Measurements from ENCODE around the gene SLC13A3.
A peak's percentile ranks its signal among the peaks of the same experiment; 100 is the strongest.

SLC13A3 gene

GRCh38 chr20:46631874-46632446, 19.3 kb downstream of the SLC13A3 start:
- TF ChIP-seq CTCF (IDR thresholded peaks at IDR 0.05; ENCODE audit: low read depth, low read length), result no peak
- DNase-seq (ENCODE audit: low read depth in 2 of 2), result no peak
- no peak overlapping the region for H3K4me3 ChIP-seq (replicated peaks in 1 of 2; ENCODE audit: low read depth in 2 of 2, low read length in 2 of 2)

GRCh38 chr20:46631212-46631869, 19.9 kb downstream of the SLC13A3 start:
- H3K4me3 ChIP-seq (replicated peaks in 1 of 2; ENCODE audit: low read depth in 2 of 2, low read length in 2 of 2), result no peak overlapping the region
- peak; percentile 8 to 40 for DNase-seq (ENCODE audit: low read depth in 2 of 2)
- no peak for TF ChIP-seq CTCF (IDR thresholded peaks at IDR 0.05; ENCODE audit: low read depth, low read length)

- H3K4me3 ChIP-seq (replicated peaks in 1 of 2; ENCODE audit: low read depth in 2 of 2, low read length in 2 of 2), result no peak overlapping the region
- no peak for DNase-seq (ENCODE audit: low read depth in 2 of 2)
- no peak for TF ChIP-seq CTCF (IDR thresholded peaks at IDR 0.05; ENCODE audit: low read depth, low read length)
Observed at GRCh38 chr20:46630306-46630705, 21.0 kb downstream of the SLC13A3 start.

- DNase-seq (ENCODE audit: low read depth in 2 of 2), result no peak
- no peak for TF ChIP-seq CTCF (IDR thresholded peaks at IDR 0.05; ENCODE audit: low read depth, low read length)
Observed at GRCh38 chr20:46629341-46629740, 21.9 kb downstream of the SLC13A3 start.

GRCh38 chr20:46627234-46627633, 24.0 kb downstream of the SLC13A3 start:
- DNase-seq (ENCODE audit: low read depth in 2 of 2), result no peak
- H3K4me3 ChIP-seq (replicated peaks in 1 of 2; ENCODE audit: low read depth in 2 of 2, low read length in 2 of 2), result no peak overlapping the region
- TF ChIP-seq CTCF (IDR thresholded peaks at IDR 0.05; ENCODE audit: low read depth, low read length), result no peak

More at GRCh38 chr20:46629341-46629740, 21.9 kb downstream of the SLC13A3 start:
- H3K4me3 ChIP-seq (replicated peaks in 1 of 2; ENCODE audit: low read depth in 2 of 2, low read length in 2 of 2), result no peak overlapping the region

- no peak for TF ChIP-seq CTCF (IDR thresholded peaks at IDR 0.05; ENCODE audit: low read depth, low read length)
- no peak for DNase-seq (ENCODE audit: low read depth in 2 of 2)
- no peak overlapping the region for H3K4me3 ChIP-seq (replicated peaks in 1 of 2; ENCODE audit: low read depth in 2 of 2, low read length in 2 of 2)
Observed at GRCh38 chr20:46626758-46627157, 24.5 kb downstream of the SLC13A3 start.
